PC-9 (cell line): ENCODE data around the gene TSPAN17. TPM values are rescaled to one million over a fixed set of nuclear protein-coding genes. Genes with fewer than 3 reads are reported as not detected.

ENCODE experiments used
- BruUV-seq: library from RNA; stranded (reverse); fragments of 400-500 nt; replicated peaks from 2 replicates; lab custom pipeline; 2021; lab: Mats Ljungman, UMichigan
- CTCF ChIA-PET: fragments of 300-600 bp; sonication (Branson Sonifier 250); formaldehyde crosslinking; loops from one replicate; lab custom pipeline; 2022; ENCODE audit warnings: antibody characterized with exemption; lab: Charles Lee
- POLR2A ChIA-PET: fragments of 300-600 bp; sonication (Branson Sonifier 250); formaldehyde crosslinking; loops from one replicate; lab custom pipeline; 2022; ENCODE audit warnings: antibody characterized with exemption; ENCODE audit not compliant: unreplicated experiment; lab: Charles Lee
- DNase-seq, 2 experiments: peaks; one replicate each; pipeline versions ENCODE4 v3.0.0 to v3.0.0-alpha.2; 2015 to 2022; ENCODE audit warnings: mixed read lengths in 1 of 2
- H2AFZ ChIP-seq: fragments of 200-600 bp; sonication (generic); 2 replicates; pipeline ENCODE4 v1.8.1; 2017; ENCODE audit warnings: antibody characterized with exemption
- H3F3A ChIP-seq: fragments of 200-600 bp; sonication (generic); 2 replicates; pipeline ENCODE4 v1.8.1; 2017; ENCODE audit warnings: antibody characterized with exemption, mild to moderate bottlenecking, low read depth; ENCODE audit not compliant: insufficient read depth
- H3K27ac ChIP-seq: fragments of 200-600 bp; sonication (generic); 2 replicates; pipeline ENCODE4 v1.6.1; 2016; ENCODE audit warnings: mixed run types
- H3K27me3 ChIP-seq: fragments of 200-600 bp; sonication (generic); 2 replicates; pipeline ENCODE4 v1.6.1; 2016; ENCODE audit warnings: low read depth, mixed run types; ENCODE audit not compliant: insufficient read depth
- H3K36me3 ChIP-seq: fragments of 200-600 bp; sonication (generic); 2 replicates; pipeline ENCODE4 v1.6.1; 2016; ENCODE audit warnings: low read depth, mixed run types
- H3K4me1 ChIP-seq: fragments of 200-600 bp; sonication (generic); replicated peaks from 2 replicates; pipeline ENCODE4 v1.6.1; 2016; ENCODE audit warnings: mixed run types; ENCODE audit not compliant: insufficient read depth
- H3K4me2 ChIP-seq: fragments of 200-600 bp; sonication (generic); 2 replicates; pipeline ENCODE4 v1.6.1; 2017; ENCODE audit warnings: mixed run types
- H3K4me3 ChIP-seq: fragments of 200-600 bp; sonication (generic); 2 replicates; pipeline ENCODE4 v1.6.1; 2016; ENCODE audit warnings: mixed run types
- H3K79me2 ChIP-seq: fragments of 200-600 bp; sonication (generic); 2 replicates; pipeline ENCODE4 v1.6.1; 2017; ENCODE audit warnings: low read depth, mixed run types
- H3K9me2 ChIP-seq: fragments of 200-600 bp; sonication (generic); 2 replicates; pipeline ENCODE4 v1.8.1; 2017; ENCODE audit warnings: mild to moderate bottlenecking; ENCODE audit not compliant: insufficient read depth
- H3K9me3 ChIP-seq: fragments of 200-600 bp; sonication (generic); 2 replicates; pipeline ENCODE4 v1.8.1; 2016; ENCODE audit warnings: low read depth; ENCODE audit not compliant: insufficient read depth
- H4K20me1 ChIP-seq: fragments of 200-600 bp; sonication (generic); 2 replicates; pipeline ENCODE4 v1.8.1; 2017; ENCODE audit not compliant: insufficient read depth
- EZH2 ChIP-seq: fragments of 200-600 bp; sonication (generic); IDR thresholded peaks from 2 replicates; pipeline ENCODE4 v1.8.0; 2017; ENCODE audit warnings: antibody characterized with exemption, low read depth
- intact Hi-C: fragments of 100-400 bp; cut with micrococcal nuclease; formaldehyde crosslinking; loops from one replicate; pipeline ENCODE4 v1.10.0; 2022; ENCODE audit not compliant: unreplicated experiment
- total RNA-seq: library from RNA; stranded (reverse); gene quantifications from 2 replicates; pipeline ENCODE4 v1.2.3, GENCODE V29; 2021
- TF ChIP-seq, protein P1 (sequence below): fragments of 200-600 bp; sonication (generic); conservative IDR thresholded peaks from 2 replicates; pipeline ENCODE4 v1.6.1; 2017; ENCODE audit warnings: mixed run types, antibody characterized with exemption, mild to moderate bottlenecking, moderate library complexity

TSPAN17 gene
- total RNA-seq, 1 experiment from 2014 or later, result 81.1 TPM

GRCh38 chr5:176603091-176603490, 44.2 kb upstream of the TSPAN17 start:
- CTCF ChIA-PET, result no interaction called here
- Histone ChIP-seq H3K9me2 (no peaks in the 10 kb centered on the region), H3K27ac (no peak overlapping the region), H4K20me1 (no peaks in the 10 kb centered on the region; the same call in 1 of the 2 replicates), H3K4me2 (no peak overlapping the region), H2AFZ (no peak overlapping the region), H3K4me1 (no peaks in the 10 kb centered on the region), H3F3A (no peaks in the 10 kb centered on the region), H3K27me3 (no peaks in the 10 kb centered on the region), H3K9me3 (no peaks in the 10 kb centered on the region), H3K79me2 (no peaks in the 10 kb centered on the region), H3K36me3 (no peaks in the 10 kb centered on the region), H3K4me3 (no peak overlapping the region)
- intact Hi-C loops, result no loop called here
- POLR2A ChIA-PET, result no interaction called here
- TF ChIP-seq, protein P1, sequence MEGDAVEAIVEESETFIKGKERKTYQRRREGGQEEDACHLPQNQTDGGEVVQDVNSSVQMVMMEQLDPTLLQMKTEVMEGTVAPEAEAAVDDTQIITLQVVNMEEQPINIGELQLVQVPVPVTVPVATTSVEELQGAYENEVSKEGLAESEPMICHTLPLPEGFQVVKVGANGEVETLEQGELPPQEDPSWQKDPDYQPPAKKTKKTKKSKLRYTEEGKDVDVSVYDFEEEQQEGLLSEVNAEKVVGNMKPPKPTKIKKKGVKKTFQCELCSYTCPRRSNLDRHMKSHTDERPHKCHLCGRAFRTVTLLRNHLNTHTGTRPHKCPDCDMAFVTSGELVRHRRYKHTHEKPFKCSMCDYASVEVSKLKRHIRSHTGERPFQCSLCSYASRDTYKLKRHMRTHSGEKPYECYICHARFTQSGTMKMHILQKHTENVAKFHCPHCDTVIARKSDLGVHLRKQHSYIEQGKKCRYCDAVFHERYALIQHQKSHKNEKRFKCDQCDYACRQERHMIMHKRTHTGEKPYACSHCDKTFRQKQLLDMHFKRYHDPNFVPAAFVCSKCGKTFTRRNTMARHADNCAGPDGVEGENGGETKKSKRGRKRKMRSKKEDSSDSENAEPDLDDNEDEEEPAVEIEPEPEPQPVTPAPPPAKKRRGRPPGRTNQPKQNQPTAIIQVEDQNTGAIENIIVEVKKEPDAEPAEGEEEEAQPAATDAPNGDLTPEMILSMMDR, result no peak
- TF ChIP-seq EZH2, result no peak
- no peak for DNase-seq
- BruUV-seq, result no TSS peak

DNA sequence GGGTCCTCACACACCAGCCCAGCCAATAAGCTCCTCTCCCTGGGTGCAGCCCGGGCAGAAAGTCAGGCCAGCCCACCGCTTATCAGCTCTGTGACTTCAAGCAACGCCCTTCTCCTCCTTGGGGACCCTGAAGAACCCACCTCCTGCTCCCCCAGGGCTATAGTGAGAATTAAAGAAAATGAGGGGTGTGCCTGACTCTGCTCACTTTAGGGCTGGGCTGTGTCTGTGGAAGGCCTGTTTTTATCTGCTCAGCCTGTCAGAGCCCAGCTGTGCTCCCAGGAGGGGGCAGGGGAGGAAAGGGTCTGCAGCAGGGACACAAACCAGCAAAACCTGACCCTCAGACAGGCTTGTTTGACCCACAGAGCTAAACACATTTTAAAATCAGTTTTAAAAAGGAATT, 41.3 kb upstream of the TSPAN17 start:
- Histone ChIP-seq H2AFZ (no peak overlapping the region), H3K9me2 (no peaks in the 10 kb centered on the region), H3K4me3 (no peak overlapping the region), H3K79me2 (no peaks in the 10 kb centered on the region), H4K20me1 (peaks cover 4% of the 10 kb centered on the region; the same call in 1 of the 2 replicates), H3K4me1 (0 out of 2 replicates have a peak, but pooled peaks cover 3% of the 10 kb centered on the region), H3K27me3 (no peaks in the 10 kb centered on the region), H3K9me3 (no peaks in the 10 kb centered on the region), H3K36me3 (no peaks in the 10 kb centered on the region), H3K27ac (no peak overlapping the region), H3F3A (peaks cover 12% of the 10 kb centered on the region), H3K4me2 (no peak overlapping the region)
- no peak for DNase-seq
- no TSS peak for BruUV-seq
- POLR2A ChIA-PET, result no interaction called here
- CTCF ChIA-PET, result no interaction called here
- intact Hi-C loops, result no loop called here
- TF ChIP-seq, protein P1, result no peak
- no peak for TF ChIP-seq EZH2

DNA sequence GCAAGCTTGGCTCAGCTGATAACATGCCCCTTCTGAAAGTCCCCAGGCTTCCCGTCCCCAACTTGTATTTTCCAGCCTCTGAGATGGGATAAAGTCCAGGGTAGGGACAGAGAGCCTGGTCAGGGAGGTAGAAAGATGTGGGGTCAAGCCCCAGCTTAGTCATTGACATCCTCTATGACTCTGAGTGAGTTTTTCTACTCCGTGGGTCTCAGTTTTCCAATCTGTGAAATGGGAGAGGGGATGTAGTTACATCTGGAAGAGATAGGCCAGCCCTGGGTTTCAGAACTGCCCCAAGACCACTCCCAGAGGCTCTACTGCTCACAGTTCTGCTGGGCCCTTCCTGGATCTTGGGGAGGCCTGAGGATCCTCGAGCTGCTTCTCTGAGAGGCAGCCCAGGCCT, 40.4 kb upstream of the TSPAN17 start:
- TF ChIP-seq EZH2, result no peak
- TF ChIP-seq, protein P1, result no peak
- no peaks in the 10 kb centered on the region for H3K9me2 ChIP-seq
- H3K79me2 ChIP-seq, result no peaks in the 10 kb centered on the region
- H3K4me1 ChIP-seq, result 0 out of 2 replicates have a peak, but pooled peaks cover 4% of the 10 kb centered on the region
- H3K4me2 ChIP-seq, result no peak overlapping the region
- intact Hi-C loops, result no loop called here
- H4K20me1 ChIP-seq, result peaks cover 4% of the 10 kb centered on the region; the same call in 1 of the 2 replicates
- H3K36me3 ChIP-seq, result no peaks in the 10 kb centered on the region
- H3K4me3 ChIP-seq, result no peak overlapping the region
- no peaks in the 10 kb centered on the region for H3K9me3 ChIP-seq
- no peak for DNase-seq
- ChIA-PET CTCF (no interaction called here), POLR2A (no interaction called here)
- H2AFZ ChIP-seq, result no peak overlapping the region
- no peak overlapping the region for H3K27ac ChIP-seq
- no TSS peak for BruUV-seq
- peaks cover 13% of the 10 kb centered on the region for H3F3A ChIP-seq
- H3K27me3 ChIP-seq, result no peaks in the 10 kb centered on the region
